GM18502 (cell line): ENCODE measurements around the gene PACSIN2.

Experiments
- ATAC-seq: cut with Tn5 transposase; IDR thresholded peaks from one replicate; pipeline ENCODE4 v1.9.1; 2021; ENCODE audit warnings: mild to moderate bottlenecking; ENCODE audit not compliant: unreplicated experiment, poor library complexity

Gene PACSIN2

DNA sequence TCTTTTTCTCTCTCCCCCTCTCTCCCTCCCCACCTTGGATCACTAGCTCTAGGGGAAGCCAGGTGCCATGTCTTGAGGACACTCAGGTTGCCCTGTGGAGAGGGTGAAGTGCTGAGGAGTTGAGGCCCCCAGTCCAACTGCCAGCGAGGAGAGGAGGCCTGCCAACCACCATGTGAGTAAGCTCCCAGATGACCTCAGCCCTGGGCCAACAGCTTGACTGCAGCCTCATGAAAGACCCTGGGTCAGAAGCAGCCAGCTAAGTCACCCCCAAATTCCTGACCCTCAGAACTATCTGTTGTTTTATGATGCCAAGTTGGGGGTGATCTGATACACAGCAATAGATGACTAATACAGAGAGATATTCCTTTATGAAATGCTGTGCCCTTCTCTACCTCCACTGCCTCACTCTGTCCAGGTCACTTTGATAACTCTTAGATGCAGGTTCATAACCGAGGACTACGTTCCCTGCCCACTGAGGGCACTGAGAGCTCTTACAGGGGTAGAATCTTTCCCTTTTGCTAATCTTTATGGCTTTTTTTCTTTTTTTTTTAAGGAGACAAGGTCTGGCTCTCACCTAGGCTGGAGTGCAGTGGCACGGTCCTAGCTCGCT is 165.9 kb downstream of the PACSIN2 start:
- no peak for ATAC-seq

GRCh38 chr22:42847110-42847509 is 167.8 kb downstream of the PACSIN2 start:
- ATAC-seq, result no peak

- no peak for ATAC-seq
These were observed 170.2 kb downstream of the PACSIN2 start for GRCh38 chr22:42844756-42845155.

DNA sequence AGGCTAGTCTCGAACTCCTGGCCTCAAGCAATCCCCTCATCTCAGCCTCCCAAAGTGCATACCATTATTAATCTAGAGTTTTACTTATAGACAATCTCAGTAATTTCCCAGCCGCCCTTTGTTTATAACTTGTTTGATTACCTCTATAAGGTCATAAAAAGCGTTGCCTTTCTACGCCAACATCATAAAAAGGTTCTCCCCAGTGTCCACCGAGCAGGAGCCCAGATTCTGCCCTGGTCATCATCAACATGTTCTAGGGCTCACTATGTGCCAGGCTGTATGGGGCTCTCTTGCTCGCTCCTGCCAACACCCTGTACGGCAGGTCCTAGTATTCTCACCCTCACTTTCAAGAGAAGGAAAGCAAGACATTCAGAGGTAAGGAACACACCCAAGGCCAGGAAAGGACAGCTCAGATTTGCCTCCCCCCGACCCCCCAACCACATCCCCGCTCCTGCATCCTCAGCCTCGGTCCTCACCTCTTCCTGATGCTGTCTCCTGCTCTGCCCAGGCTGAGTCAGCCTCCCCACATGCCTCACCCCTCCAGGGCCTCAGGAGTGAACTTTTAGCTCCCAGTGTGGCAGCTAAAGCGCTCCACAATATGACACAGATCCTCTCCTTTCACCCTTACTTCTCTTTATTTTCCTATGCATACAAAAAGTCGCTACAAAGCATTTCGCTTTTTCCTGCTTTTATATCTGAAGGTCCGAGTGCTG is 172.1 kb downstream of the PACSIN2 start:
- no peak for ATAC-seq

- ATAC-seq, result no peak
These were observed 173.5 kb downstream of the PACSIN2 start for GRCh38 chr22:42841444-42841843.

GRCh38 chr22:42837556-42837955 is 177.4 kb downstream of the PACSIN2 start:
- no peak for ATAC-seq

GRCh38 chr22:42836026-42836425 is 178.9 kb downstream of the PACSIN2 start:
- no peak for ATAC-seq

DNA sequence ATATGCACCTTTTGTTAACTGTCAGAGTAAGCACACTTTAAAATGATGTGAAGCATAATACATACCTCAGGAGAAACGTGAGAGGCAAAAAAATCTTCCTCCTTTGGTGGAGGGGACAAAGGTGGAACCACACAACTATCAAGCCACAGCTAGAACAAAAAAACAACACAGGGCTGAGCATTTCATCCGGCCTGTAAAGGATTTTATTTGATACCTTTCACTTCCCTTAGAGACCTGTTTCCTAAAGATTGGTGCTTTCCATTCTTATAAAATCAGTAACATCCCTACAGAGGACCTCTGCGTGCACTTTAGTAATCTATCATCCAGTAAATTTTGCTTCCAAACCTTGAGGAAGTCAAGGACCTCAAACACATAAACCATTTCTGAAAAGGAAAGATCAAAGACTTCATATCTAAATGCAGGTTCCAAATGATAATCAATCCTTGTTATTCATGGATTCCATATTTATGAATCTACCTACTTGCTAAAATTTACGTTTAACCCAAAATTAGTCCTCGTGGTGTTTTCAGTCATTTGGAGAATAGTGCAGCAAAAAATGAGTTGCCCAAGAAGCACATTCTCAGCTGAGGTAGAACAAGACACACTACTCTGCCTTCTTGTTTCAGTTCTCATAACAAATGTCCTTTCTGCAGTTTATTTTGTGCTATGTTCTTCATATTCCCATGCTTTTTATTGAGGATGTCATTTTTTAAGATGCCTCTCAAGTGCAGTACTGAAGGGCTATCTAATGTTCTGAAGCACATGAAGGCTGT is 180.6 kb downstream of the PACSIN2 start:
- no peak for ATAC-seq

DNA sequence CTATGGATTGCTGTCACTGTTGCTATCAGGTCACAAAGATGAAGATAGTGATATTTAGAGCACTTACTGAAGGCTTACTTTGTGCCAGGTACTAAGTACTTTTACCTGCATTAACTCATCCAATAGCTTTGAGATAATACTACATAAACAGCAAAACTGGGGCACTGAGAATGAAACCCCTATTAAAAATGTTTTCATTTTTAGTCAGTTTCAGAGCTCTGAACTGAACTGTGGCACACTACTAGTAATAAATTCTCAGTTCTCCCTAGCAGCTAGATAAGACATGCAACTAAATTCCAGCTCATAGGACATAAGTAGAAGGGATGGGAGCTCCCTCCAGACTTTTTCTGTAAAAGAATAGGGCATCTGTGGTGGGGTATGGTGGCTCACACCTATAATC is 181.8 kb downstream of the PACSIN2 start:
- no peak for ATAC-seq

DNA sequence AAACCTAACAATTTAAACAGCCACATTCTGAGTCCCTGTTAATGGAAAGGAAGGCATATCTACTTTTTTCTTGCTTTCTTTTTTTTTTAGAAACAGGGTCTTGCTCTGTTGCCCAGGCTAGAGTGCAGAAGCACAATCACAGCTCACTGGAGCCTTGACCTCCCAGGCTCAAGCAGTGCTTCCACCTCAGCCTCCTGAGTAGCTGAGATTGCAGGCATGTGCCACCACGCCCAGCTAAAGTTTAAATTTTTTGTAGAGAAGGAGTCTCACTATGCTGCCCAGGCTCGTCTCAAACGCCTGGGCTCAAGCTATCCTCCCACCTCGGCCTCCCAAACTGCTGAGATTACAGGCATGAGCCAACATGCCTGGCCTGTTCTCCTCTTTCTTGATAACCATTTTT is 183.2 kb downstream of the PACSIN2 start:
- no peak for ATAC-seq

DNA sequence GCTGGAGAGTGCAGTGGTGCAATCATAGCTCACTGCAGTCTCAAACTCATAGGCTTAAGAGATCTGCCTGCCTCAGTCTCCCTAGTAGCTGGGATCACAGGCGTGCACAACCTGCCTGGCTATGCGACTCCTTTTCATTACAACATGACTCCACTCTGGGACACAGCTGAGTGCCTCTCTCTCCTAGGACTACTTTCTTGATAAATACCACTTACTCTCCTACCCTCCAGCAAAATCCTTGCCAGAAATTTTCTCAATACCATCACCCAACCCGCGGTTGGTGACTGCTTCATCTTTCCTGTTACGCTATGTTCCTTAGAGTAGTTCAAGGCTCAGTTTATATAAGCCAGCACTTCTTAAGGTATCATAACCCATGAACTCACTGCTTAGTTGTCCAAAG is 184.8 kb downstream of the PACSIN2 start:
- no peak for ATAC-seq

GRCh38 chr22:42829302-42829701 is 185.6 kb downstream of the PACSIN2 start:
- no peak for ATAC-seq

DNA sequence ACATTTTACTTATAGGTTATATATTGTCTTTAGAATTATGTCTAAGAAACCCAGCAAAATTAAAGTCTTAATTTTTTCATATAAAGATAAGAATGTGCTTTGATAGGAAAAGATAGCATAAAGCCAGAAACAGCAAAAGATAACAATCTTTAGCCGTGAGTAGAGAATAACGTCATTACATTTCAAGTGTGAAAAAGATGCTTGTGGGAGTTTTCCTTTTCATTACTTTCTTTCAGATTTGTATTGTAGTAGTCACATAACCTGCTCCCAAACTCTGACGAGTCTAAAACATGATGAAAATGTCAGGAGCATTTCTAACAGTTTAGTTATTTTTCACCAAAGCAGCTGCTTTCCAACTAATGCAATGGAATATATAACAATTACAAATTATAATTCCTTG is 189.2 kb downstream of the PACSIN2 start:
- ATAC-seq, result no peak

- no peak for ATAC-seq
These were observed 193.6 kb downstream of the PACSIN2 start for GRCh38 chr22:42821386-42821785.

- no peak for ATAC-seq
These were observed 194.7 kb downstream of the PACSIN2 start for GRCh38 chr22:42820045-42820763.
